Astrocyte of the spinal cord (primary cell): ENCODE data around the gene ST3GAL5.
"Not testable (repeated sequence)": the region's sequence is repeated elsewhere in the genome, so short reads cannot be mapped to it uniquely, and the experiment has no call there.

Experiments used
- DNase-seq: peaks from one replicate; pipeline ENCODE4 v3.0.0; 2011; ENCODE audit warnings: low read depth, low spot score
- H3K4me3 ChIP-seq: 2 replicates; pipeline ENCODE4 v1.5.1; 2011; ENCODE audit warnings: low read depth, mild to moderate bottlenecking, low read length, moderate library complexity
- in situ Hi-C: cut with HindIII; loops from 2 replicates; pipeline ENCODE4 v1.10.0; 2017; ENCODE audit warnings: low sequenced_read_pairs
- TF ChIP-seq, protein P1 (sequence below): IDR thresholded peaks from 2 replicates; pipeline ENCODE4 v1.5.1; 2012; ENCODE audit warnings: low read depth, mild to moderate bottlenecking, low read length, inconsistent platforms

The ST3GAL5 gene

GRCh38 chr2:85834466-85834865 lies 54.3 kb downstream of the ST3GAL5 start:
- TF ChIP-seq, protein P1, sequence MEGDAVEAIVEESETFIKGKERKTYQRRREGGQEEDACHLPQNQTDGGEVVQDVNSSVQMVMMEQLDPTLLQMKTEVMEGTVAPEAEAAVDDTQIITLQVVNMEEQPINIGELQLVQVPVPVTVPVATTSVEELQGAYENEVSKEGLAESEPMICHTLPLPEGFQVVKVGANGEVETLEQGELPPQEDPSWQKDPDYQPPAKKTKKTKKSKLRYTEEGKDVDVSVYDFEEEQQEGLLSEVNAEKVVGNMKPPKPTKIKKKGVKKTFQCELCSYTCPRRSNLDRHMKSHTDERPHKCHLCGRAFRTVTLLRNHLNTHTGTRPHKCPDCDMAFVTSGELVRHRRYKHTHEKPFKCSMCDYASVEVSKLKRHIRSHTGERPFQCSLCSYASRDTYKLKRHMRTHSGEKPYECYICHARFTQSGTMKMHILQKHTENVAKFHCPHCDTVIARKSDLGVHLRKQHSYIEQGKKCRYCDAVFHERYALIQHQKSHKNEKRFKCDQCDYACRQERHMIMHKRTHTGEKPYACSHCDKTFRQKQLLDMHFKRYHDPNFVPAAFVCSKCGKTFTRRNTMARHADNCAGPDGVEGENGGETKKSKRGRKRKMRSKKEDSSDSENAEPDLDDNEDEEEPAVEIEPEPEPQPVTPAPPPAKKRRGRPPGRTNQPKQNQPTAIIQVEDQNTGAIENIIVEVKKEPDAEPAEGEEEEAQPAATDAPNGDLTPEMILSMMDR: no peak
- in situ Hi-C loops: no loop called here

GRCh38 chr2:85831735-85832134 lies 57.1 kb downstream of the ST3GAL5 start:
- in situ Hi-C loops: no loop called here
- DNase-seq: no peak
- H3K4me3 ChIP-seq: no peak overlapping the region
- TF ChIP-seq, protein P1: no peak

More at GRCh38 chr2:85834466-85834865, 54.3 kb downstream of the ST3GAL5 start:
- H3K4me3 ChIP-seq: no peak overlapping the region
- DNase-seq: no peak

- no peak for DNase-seq
Observed at GRCh38 chr2:85830645-85831044, 58.1 kb downstream of the ST3GAL5 start.

GRCh38 chr2:85829394-85829793 lies 59.4 kb downstream of the ST3GAL5 start:
- in situ Hi-C loops, DNase-seq, H3K4me3 ChIP-seq: not testable (repeated sequence)

More at GRCh38 chr2:85830645-85831044, 58.1 kb downstream of the ST3GAL5 start:
- no peak overlapping the region for H3K4me3 ChIP-seq
- in situ Hi-C loops: no loop called here
- TF ChIP-seq, protein P1: peak; percentile 13

GRCh38 chr2:85828725-85829124 lies 60.1 kb downstream of the ST3GAL5 start:
- TF ChIP-seq, protein P1: no peak
- H3K4me3 ChIP-seq: no peak overlapping the region
- in situ Hi-C loops: no loop called here
- DNase-seq: no peak

- no peak overlapping the region for H3K4me3 ChIP-seq
- TF ChIP-seq, protein P1: no peak
Observed at GRCh38 chr2:85827879-85828569, 60.8 kb downstream of the ST3GAL5 start.

GRCh38 chr2:85826990-85827878 lies 61.6 kb downstream of the ST3GAL5 start:
- H3K4me3 ChIP-seq: no peak overlapping the region
- TF ChIP-seq, protein P1: peak; percentile 92
- in situ Hi-C loops: no loop called here
- DNase-seq: peak; percentile 53

More at GRCh38 chr2:85827879-85828569, 60.8 kb downstream of the ST3GAL5 start:
- no peak for DNase-seq
- in situ Hi-C loops: no loop called here
